HL-60/S4 treated with phorbol 12-myristate 13-acetate at 8.2 ng/mL for 4 days and 3 days (cell line): Measurements from ENCODE around the gene RGR.

Source experiments
- in situ Hi-C: fragments of 300-500 bp; cut with MboI; formaldehyde crosslinking; loops from 2 replicates; pipeline ENCODE4 v1.15.0; 2022; ENCODE audit warnings: low sequenced_read_pairs

The RGR gene

GRCh38 chr10:84292502-84292901, 47.6 kb downstream of the RGR start:
- in situ Hi-C loops: no loop called here

GRCh38 chr10:84293171-84293570, 48.3 kb downstream of the RGR start:
- in situ Hi-C loops: no loop called here

DNA sequence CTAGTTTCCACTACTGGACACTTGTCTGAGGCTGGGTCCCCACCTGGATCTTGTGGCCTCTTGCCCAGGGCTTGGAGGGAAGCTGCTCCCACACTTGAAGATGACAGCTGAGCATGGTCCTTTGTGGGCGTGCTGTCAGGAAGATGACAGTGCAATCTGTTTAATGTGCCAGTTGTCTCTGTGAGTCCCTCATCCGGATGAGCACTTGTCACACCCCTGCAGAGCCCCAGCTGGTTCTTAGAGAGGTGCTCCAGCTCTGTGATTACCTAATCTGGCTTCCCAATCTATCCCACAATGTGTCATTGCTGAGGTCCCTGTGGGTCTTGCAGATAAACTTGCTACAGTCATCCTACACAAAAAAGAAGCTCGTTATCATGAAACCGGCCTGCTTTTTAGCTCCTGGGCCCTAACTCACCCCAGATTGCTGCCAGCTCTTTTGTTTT, 48.7 kb downstream of the RGR start:
- in situ Hi-C loops: no loop called here

DNA sequence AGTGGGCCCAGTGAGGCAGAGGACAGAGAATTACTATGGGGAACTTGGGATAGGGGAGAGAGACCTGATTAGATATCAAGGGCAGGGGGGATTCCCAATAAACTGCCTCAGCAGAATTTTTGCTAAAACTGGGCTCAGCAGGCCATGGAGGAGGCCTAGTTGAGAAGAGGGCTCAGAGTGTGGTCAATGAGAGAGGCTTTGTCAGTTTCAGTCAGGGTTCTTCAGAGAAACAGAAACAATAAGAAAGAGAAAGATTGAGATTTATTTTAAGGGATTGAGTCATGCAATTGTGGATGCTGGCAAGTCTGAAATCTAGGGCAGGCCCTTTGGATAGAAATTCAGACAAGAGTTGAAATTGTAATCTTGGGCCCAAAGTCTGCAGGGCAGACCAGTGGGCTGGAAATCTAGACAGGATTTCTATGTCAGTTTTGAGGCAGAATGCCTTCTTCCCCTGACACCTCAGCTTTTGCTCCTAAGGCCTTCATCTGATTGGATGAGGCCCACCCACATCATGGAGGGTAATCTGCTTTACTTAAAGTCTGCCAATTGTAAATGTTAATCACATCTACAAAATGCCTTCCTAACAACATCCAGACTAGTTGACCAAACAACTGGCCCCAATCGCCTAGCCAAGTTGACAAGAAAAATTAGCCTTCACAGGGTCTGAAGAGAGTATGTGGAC, 50.1 kb downstream of the RGR start:
- in situ Hi-C loops: no loop called here

DNA sequence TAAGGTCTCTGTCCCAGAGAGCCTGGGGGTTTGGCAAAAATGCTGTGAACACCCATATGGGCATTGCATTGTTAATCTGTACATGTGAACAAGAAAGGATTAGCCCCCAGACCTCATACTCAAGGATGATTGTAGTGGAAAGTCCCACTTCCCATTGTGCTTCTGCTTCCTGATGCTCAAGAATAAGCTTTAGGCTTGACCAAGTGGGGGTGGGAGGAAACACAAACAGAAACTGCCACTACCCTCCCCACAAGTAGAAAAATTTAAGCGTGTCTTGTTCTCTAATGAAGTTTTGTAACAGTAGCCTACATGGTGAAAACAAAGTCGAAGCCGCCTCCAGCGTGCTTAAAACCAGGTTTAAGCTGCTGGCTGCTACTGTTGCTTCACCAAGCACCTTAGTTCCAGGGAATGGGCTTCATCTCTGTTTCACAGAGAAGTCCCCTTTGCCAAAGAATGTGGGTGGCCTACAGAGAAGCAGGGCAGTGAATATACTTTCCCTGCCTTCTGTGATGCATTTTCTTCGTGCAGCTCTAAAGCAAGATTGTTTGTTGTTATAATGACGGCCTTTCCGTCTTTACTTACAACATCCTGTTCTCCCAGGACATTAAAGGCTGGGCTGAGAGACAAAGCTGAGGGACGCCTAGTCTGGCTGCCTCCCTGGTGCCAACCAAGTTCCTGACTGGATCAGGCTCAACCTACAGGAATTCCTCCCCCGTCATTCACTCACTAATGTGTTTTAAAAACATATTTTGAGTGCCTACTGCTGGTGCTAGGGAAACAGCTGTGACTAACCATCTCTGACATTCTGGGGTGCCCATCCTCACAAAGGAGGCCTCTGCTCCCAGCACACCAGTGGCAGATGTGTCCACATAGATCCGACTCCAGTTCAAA, 51.5 kb downstream of the RGR start:
- in situ Hi-C loops: no loop called here

DNA sequence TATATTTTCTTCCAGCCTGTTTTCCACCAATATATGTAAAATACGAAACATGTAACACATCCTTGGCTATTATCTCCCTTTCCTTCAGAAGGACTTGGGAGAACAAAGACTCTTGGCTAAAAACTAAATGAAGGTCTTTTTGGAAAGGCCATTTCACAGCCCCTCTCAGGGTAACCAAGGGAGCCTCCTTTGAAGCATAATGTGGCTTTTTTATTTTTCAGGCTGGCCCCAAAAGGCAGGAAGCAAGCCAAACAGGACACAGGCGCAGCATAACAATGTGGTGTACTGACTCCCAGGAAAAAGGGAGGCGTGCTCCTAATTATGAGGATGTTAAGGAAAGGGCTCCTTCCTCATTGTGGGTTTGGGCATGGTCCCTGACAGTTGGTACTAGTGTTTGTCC, 53.2 kb downstream of the RGR start:
- in situ Hi-C loops: no loop called here

DNA sequence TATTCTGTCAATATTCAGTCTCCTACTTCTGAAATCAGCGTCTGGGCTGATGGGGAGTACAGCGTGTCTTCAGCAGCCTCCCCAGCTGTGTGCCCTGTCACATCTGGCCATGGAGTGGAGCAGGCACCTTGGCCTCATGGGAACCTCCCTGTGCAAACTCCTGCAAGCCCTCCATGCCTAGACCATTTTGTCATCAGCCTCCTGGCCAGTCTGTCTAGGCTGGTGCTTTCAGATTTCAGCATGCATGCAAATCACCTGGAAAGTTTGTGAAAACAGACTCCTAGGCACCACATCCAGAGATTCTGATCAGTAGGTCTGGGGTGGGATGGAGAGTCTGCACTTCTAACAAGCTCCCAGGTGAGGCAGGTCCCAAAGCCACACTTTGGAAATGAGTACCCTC, 57.4 kb downstream of the RGR start:
- in situ Hi-C loops: no loop called here

DNA sequence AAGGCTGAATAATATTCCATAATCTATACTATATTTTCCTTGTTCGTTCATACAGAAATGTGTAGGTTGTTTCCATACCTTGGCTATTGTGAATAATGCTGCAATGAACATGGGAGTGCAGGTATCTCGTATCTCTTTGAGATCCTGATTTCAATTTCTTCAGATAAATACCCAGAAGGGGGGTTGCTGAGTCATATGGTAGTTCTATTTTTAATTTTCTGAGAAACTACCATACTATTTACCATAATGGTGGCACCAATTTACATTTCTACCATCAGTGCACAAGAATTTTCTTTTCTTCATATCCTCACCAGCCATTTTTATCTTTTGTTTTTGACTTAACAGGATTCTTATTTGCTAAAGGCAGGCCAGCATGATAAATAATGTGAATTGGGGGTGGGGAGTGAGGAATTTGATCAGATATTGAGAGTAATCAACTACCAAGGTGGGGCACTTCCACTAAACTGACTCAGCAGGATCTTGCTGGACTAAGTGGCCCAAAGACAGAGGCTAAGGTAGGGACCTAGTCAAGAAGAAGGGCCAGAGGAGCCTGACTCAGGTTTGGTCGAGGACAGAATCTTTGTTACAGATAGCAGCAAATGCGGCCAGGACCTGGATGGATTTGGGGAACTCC, 62.0 kb downstream of the RGR start:
- in situ Hi-C loops: no loop called here

DNA sequence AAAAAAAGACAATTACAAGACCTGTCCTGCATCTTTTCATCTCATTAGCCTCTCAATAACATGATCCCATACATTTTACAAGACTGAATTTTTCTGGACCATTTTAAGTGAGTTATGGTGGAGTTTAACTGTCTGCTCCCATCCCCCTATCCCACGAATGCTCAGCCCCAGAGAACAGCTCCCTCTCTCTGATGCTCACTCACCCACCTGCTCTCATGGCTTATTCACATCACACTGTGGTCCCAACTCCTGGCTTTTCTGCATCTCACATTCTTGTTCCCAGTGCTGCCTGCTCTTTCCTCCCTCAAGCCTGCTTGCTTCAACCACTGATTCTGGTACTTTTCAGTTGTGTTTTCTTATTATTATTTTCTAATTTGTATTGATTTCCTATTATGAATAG, 63.2 kb downstream of the RGR start:
- in situ Hi-C loops: no loop called here

- in situ Hi-C loops: no loop called here
Measured at GRCh38 chr10:84308481-84309304, 63.8 kb downstream of the RGR start.
